Endothelial cell of umbilical vein (primary cell): ENCODE measurements around the gene EPAS1. TPM values are rescaled to one million over a fixed set of nuclear protein-coding genes. Genes with fewer than 3 reads are reported as not detected.

ENCODE experiments used
- BruUV-seq: library from RNA; stranded (reverse); fragments of 400-500 nt; replicated peaks from 2 replicates; lab custom pipeline; 2021; lab: Mats Ljungman, UMichigan
- CTCF ChIA-PET: fragments of 300-600, 350-600 bp; sonication (Branson Sonifier 250); formaldehyde crosslinking; loops from one replicate; lab custom pipeline; 2021; ENCODE audit warnings: antibody characterized with exemption, inconsistent platforms; lab: Charles Lee
- POLR2A ChIA-PET: fragments of 300-600, 350-600 bp; sonication (Branson Sonifier 250); formaldehyde crosslinking; loops from one replicate; lab custom pipeline; 2021; ENCODE audit warnings: antibody characterized with exemption, inconsistent platforms; lab: Charles Lee
- DNase-seq: peaks from one replicate; pipeline ENCODE4 v3.0.0-alpha.2; 2011; ENCODE audit warnings: low read depth, low spot score
- FAIRE-seq: peaks from 2 replicates; lab custom pipeline; 2011; peaks lifted over from hg19 to GRCh38; lab: Jason Lieb, UNC
- H2AFZ ChIP-seq: 2 replicates; pipeline ENCODE4 v1.6.0; 2012; ENCODE audit warnings: low read depth, low read length, control low read depth, inconsistent platforms
- H3K27ac ChIP-seq: 2 replicates; pipeline ENCODE4 v1.5.1; 2011; ENCODE audit warnings: low read depth, mild to moderate bottlenecking, control low read depth, low read length, moderate library complexity; ENCODE audit not compliant: insufficient read depth
- H3K27me3 ChIP-seq, 2 experiments: 2 replicates each; pipeline versions ENCODE4 v1.6.0 to v1.6.1; 2011; ENCODE audit warnings: low read length in 2 of 2, mixed read lengths in 1 of 2; ENCODE audit not compliant: control insufficient read depth in 2 of 2, insufficient read depth in 2 of 2
- H3K36me3 ChIP-seq, 2 experiments: 2 replicates in 1 of 2; 3 replicates in 1 of 2; pipeline ENCODE4 v1.5.1; 2011; ENCODE audit warnings: low read length in 2 of 2, mild to moderate bottlenecking in 1 of 2, moderate library complexity in 1 of 2; ENCODE audit not compliant: control insufficient read depth in 2 of 2, insufficient read depth in 2 of 2; ENCODE audit errors: extremely low read depth in 1 of 2
- H3K4me1 ChIP-seq: 3 replicates; pipeline ENCODE4 v1.5.1; 2011; ENCODE audit warnings: mild to moderate bottlenecking, low read length; ENCODE audit not compliant: control insufficient read depth, insufficient read depth; ENCODE audit errors: extremely low read depth
- H3K4me2 ChIP-seq: 2 replicates; pipeline ENCODE4 v1.6.1; 2011; ENCODE audit warnings: low read length, control low read depth, mixed read lengths; ENCODE audit not compliant: insufficient read depth
- H3K4me3 ChIP-seq, 3 experiments: fragments of 200-600 bp in 1 of 3; sonication (generic), shearing (Covaris generic) in 1 of 3; replicated peaks in 1 of 3; 2 replicates each; pipeline ENCODE4 v1.5.1; 2011 to 2016; ENCODE audit warnings: control low read depth in 3 of 3, low read length in 3 of 3, mild to moderate bottlenecking in 2 of 3, inconsistent platforms in 1 of 3, low read depth in 1 of 3, moderate library complexity in 1 of 3; ENCODE audit not compliant: insufficient read depth in 1 of 3
- H3K79me2 ChIP-seq: 2 replicates; pipeline ENCODE4 v1.6.0; 2012; ENCODE audit warnings: low read length, inconsistent platforms; ENCODE audit not compliant: control insufficient read depth, insufficient read depth
- H3K9ac ChIP-seq: replicated peaks from 2 replicates; pipeline ENCODE3; 2011; ENCODE audit warnings: low read length, control low read depth; ENCODE audit not compliant: insufficient read depth; ENCODE audit errors: extremely low read depth
- H3K9me1 ChIP-seq: replicated peaks from 3 replicates; pipeline ENCODE4 v1.6.0; 2011; ENCODE audit warnings: mild to moderate bottlenecking, low read length; ENCODE audit not compliant: control insufficient read depth, insufficient read depth; ENCODE audit errors: extremely low read depth
- H3K9me3 ChIP-seq: replicated peaks from 2 replicates; pipeline ENCODE4 v1.5.1; 2012; ENCODE audit warnings: low read length, inconsistent platforms; ENCODE audit not compliant: control insufficient read depth, insufficient read depth
- H4K20me1 ChIP-seq: replicated peaks from 2 replicates; pipeline ENCODE3; 2011; ENCODE audit warnings: mild to moderate bottlenecking, low read length; ENCODE audit not compliant: control insufficient read depth, insufficient read depth; ENCODE audit errors: extremely low read depth
- EZH2 ChIP-seq: IDR thresholded peaks from 2 replicates; pipeline ENCODE4 v1.6.1; 2012; ENCODE audit warnings: borderline replicate concordance, low read depth, mild to moderate bottlenecking, moderate library complexity, low read length, inconsistent platforms; ENCODE audit not compliant: severe bottlenecking
- FOS ChIP-seq: IDR thresholded peaks from 2 replicates; pipeline ENCODE4 v1.6.1; 2011; ENCODE audit warnings: mild to moderate bottlenecking, low read length, moderate library complexity, borderline replicate concordance; ENCODE audit not compliant: insufficient read depth
- GATA2 ChIP-seq: IDR thresholded peaks from 2 replicates; pipeline ENCODE4 v1.7.0; 2011; ENCODE audit warnings: low read depth, mild to moderate bottlenecking, moderate library complexity, mixed read lengths, low read length; ENCODE audit not compliant: insufficient read length, insufficient read depth
- JUN ChIP-seq: IDR thresholded peaks from 2 replicates; pipeline ENCODE4 v1.6.1; 2011; ENCODE audit warnings: borderline replicate concordance, low read depth; ENCODE audit not compliant: insufficient read length, insufficient read depth
- MYC ChIP-seq: IDR thresholded peaks from one replicate; pipeline ENCODE4 v1.6.1; 2011; ENCODE audit warnings: mild to moderate bottlenecking, low read depth, low read length
- POLR2A ChIP-seq: IDR thresholded peaks from 2 replicates; pipeline ENCODE4 v1.6.1; 2012; ENCODE audit warnings: low read depth, mild to moderate bottlenecking, control low read depth, low read length
- POLR2AphosphoS5 ChIP-seq: IDR thresholded peaks from 2 replicates; pipeline ENCODE4 v1.6.1; 2012; ENCODE audit warnings: low read depth, mild to moderate bottlenecking, control low read depth, low read length, moderate library complexity; ENCODE audit not compliant: insufficient read depth
- dilution Hi-C: fragments of 300-500 bp; cut with MboI; formaldehyde crosslinking; loops from one replicate; pipeline ENCODE4 v1.15.0; 2019; ENCODE audit warnings: low sequenced_read_pairs; ENCODE audit not compliant: extremely low pct_ligation_motif_present
- intact Hi-C: fragments of 100-400 bp; cut with micrococcal nuclease; formaldehyde crosslinking; loops from one replicate; pipeline ENCODE4 v1.10.0; 2022
- polyA plus RNA-seq, 4 experiments: library from polyadenylated mRNA; depleted of rRNA in 3 of 4; stranded (reverse) in 3 of 4; unstranded in 1 of 4; fragments of >200 nt; gene quantifications; 2 replicates each; pipeline versions ENCODE4 v1.2.1 to v1.2.3, GENCODE V29; 2011 to 2012; ENCODE audit warnings: missing spikeins in 1 of 4
- total RNA-seq: library from RNA; stranded (reverse); gene quantifications from 2 replicates; pipeline ENCODE4 v1.2.3, GENCODE V29; 2021
- TF ChIP-seq, protein P1 (sequence below), 2 donors: IDR thresholded peaks; 1 replicate in 1 of 2; 2 replicates in 1 of 2; pipeline ENCODE4 v1.5.1; 2011; ENCODE audit warnings: low read length in 2 of 2, mild to moderate bottlenecking in 2 of 2, moderate library complexity in 2 of 2, control low read depth in 1 of 2, inconsistent platforms in 1 of 2, low read depth in 1 of 2; ENCODE audit not compliant: insufficient read depth in 1 of 2; ENCODE audit errors: extremely low read depth in 1 of 2
- TF ChIP-seq, protein P2 (sequence below): IDR thresholded peaks from 2 replicates; pipeline ENCODE4 v1.6.1; 2011; ENCODE audit not compliant: insufficient read depth, insufficient read length

Gene EPAS1
- total and polyA plus RNA-seq, 2 donors (not counting 3 experiments of a cell fraction or from before 2014, with no cell fraction given) = 229 to 374 TPM

DNA sequence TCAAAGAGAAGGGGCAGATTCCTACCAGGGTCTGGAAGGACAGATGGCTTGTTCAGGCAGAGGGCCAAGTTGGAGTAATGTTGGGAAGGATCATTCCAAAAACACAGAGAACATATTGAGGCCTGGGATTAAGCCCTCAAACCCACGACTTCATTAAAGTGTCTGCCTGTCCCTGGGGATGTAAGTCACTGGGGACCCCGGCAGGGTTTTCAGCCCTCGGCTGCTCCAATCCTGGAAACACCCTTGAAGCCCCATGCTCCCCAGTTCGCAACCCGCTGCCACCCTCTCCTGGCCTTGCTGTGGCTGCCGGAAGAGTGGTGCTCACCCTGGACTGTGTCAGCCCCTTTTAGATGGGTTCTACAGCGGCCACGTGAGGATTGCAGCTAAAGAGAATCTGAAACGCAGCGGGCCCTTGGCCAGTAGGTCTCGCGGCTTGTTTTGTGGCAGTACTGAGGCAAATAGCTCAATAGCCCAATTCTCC, 79.9 kb downstream of the EPAS1 start:
- DNase-seq (no peak), FAIRE-seq (no peak)
- Histone ChIP-seq H3K9ac (no peak overlapping the region), H3K27me3 (no peaks in the 10 kb centered on the region), H3K9me1 (no peaks in the 10 kb centered on the region), H2AFZ (no peak overlapping the region), H3K4me1 (no peaks in the 10 kb centered on the region), H4K20me1 (peaks cover 3% of the 10 kb centered on the region), H3K27ac (no peak overlapping the region), H3K4me2 (no peak overlapping the region), H3K4me3 (no peak overlapping the region), H3K36me3 (peaks cover 44 to 78% of the 10 kb centered on the region in 2 experiments), H3K79me2 (no peaks in the 10 kb centered on the region), H3K9me3 (no peaks in the 10 kb centered on the region)
- CTCF ChIA-PET = interaction anchor here (1.9 kb wide), 1 partner anchor 11 kb away, joined by 4 read pairs; no protein-coding TSS in a partner anchor
- no TSS peak for BruUV-seq
- dilution Hi-C loops = no loop called here
- no peak for TF ChIP-seq MYC
- TF ChIP-seq JUN = no peak
- TF ChIP-seq GATA2 = no peak
- no peak for TF ChIP-seq POLR2A
- no peak for TF ChIP-seq EZH2
- TF ChIP-seq, protein P1, sequence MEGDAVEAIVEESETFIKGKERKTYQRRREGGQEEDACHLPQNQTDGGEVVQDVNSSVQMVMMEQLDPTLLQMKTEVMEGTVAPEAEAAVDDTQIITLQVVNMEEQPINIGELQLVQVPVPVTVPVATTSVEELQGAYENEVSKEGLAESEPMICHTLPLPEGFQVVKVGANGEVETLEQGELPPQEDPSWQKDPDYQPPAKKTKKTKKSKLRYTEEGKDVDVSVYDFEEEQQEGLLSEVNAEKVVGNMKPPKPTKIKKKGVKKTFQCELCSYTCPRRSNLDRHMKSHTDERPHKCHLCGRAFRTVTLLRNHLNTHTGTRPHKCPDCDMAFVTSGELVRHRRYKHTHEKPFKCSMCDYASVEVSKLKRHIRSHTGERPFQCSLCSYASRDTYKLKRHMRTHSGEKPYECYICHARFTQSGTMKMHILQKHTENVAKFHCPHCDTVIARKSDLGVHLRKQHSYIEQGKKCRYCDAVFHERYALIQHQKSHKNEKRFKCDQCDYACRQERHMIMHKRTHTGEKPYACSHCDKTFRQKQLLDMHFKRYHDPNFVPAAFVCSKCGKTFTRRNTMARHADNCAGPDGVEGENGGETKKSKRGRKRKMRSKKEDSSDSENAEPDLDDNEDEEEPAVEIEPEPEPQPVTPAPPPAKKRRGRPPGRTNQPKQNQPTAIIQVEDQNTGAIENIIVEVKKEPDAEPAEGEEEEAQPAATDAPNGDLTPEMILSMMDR (IDR thresholded peaks at IDR 0.05; ENCODE audit: extremely low read depth in 1 of 2, insufficient read depth in 1 of 2, low read depth in 1 of 2, low read length in 2 of 2) = no peak
- TF ChIP-seq, protein P2, sequence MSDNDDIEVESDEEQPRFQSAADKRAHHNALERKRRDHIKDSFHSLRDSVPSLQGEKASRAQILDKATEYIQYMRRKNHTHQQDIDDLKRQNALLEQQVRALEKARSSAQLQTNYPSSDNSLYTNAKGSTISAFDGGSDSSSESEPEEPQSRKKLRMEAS = no peak
- no peak for TF ChIP-seq FOS
- no peak for TF ChIP-seq POLR2AphosphoS5
- POLR2A ChIA-PET = no interaction called here
- intact Hi-C loops = no loop called here
